ENCODE data around the gene PPIAL4G. TPM values are rescaled to one million over a fixed set of nuclear protein-coding genes. Genes with fewer than 3 reads are reported as not detected.
"Not testable (repeated sequence)": the region's sequence is repeated elsewhere in the genome, so short reads cannot be mapped to it uniquely, and the experiment has no call there.

Gene PPIAL4G
- total RNA-seq (2014; rRNA removed; shearing (Covaris generic)) = not detected in 2 replicates
- polyA plus RNA-seq (2014; cell fraction: nucleus; rRNA removed) = not detected in 2 replicates

- not testable (repeated sequence) for DNase-seq (ENCODE audit: extremely low read depth, low read depth)
Observed at GRCh38 chr1:148483029-148483428, at the start of gene PPIAL4G. TSS of gene PPIAL4G (minus strand) at chr1:148483302. CDS start at chr1:148483252, 50 bp downstream.

- not testable (repeated sequence) for DNase-seq (ENCODE audit: extremely low read depth, low read depth)
Observed at GRCh38 chr1:148532158-148532557, 49.1 kb upstream of the PPIAL4G start.

GRCh38 chr1:148529101-148529567, 46.0 kb upstream of the PPIAL4G start:
- DNase-seq (ENCODE audit: extremely low read depth, low read depth) = peak; percentile 82

GRCh38 chr1:148528591-148528990, 45.5 kb upstream of the PPIAL4G start:
- not testable (repeated sequence) for DNase-seq (ENCODE audit: extremely low read depth, low read depth)

GRCh38 chr1:148526587-148526986, 43.5 kb upstream of the PPIAL4G start:
- DNase-seq (ENCODE audit: extremely low read depth, low read depth) = not testable (repeated sequence)

GRCh38 chr1:148523205-148524144, 40.4 kb upstream of the PPIAL4G start:
- not testable (repeated sequence) for DNase-seq (ENCODE audit: extremely low read depth, low read depth)

GRCh38 chr1:148522561-148523204, 39.6 kb upstream of the PPIAL4G start:
- DNase-seq (ENCODE audit: extremely low read depth, low read depth) = peak; percentile 100

GRCh38 chr1:148522072-148522471, 39.0 kb upstream of the PPIAL4G start:
- peak; percentile 93 for DNase-seq (ENCODE audit: extremely low read depth, low read depth)

- not testable (repeated sequence) for DNase-seq (ENCODE audit: extremely low read depth, low read depth)
Observed at GRCh38 chr1:148514310-148514709, 31.2 kb upstream of the PPIAL4G start.

GRCh38 chr1:148512571-148513184, 29.6 kb upstream of the PPIAL4G start:
- not testable (repeated sequence) for DNase-seq (ENCODE audit: extremely low read depth, low read depth)

GRCh38 chr1:148493933-148494332, 10.8 kb upstream of the PPIAL4G start:
- not testable (repeated sequence) for DNase-seq (ENCODE audit: extremely low read depth, low read depth)

GRCh38 chr1:148481134-148481533, 2.0 kb downstream of the PPIAL4G start:
- DNase-seq (ENCODE audit: extremely low read depth, low read depth) = not testable (repeated sequence)

GRCh38 chr1:148459694-148460093, 23.4 kb downstream of the PPIAL4G start:
- DNase-seq (ENCODE audit: extremely low read depth, low read depth) = not testable (repeated sequence)

GRCh38 chr1:148458901-148459581, 24.1 kb downstream of the PPIAL4G start:
- not testable (repeated sequence) for DNase-seq (ENCODE audit: extremely low read depth, low read depth)

GRCh38 chr1:148458398-148458797, 24.7 kb downstream of the PPIAL4G start:
- not testable (repeated sequence) for DNase-seq (ENCODE audit: extremely low read depth, low read depth)

- DNase-seq (ENCODE audit: extremely low read depth, low read depth) = not testable (repeated sequence)
Observed at GRCh38 chr1:148452845-148453244, 30.3 kb downstream of the PPIAL4G start.

- DNase-seq (ENCODE audit: extremely low read depth, low read depth) = not testable (repeated sequence)
Observed at GRCh38 chr1:148439654-148440325, 43.3 kb downstream of the PPIAL4G start.

GRCh38 chr1:148435406-148435805, 47.7 kb downstream of the PPIAL4G start:
- DNase-seq (ENCODE audit: extremely low read depth, low read depth) = no peak

GRCh38 chr1:148434832-148435231, 48.3 kb downstream of the PPIAL4G start:
- no peak for DNase-seq (ENCODE audit: extremely low read depth, low read depth)

- DNase-seq (ENCODE audit: extremely low read depth, low read depth) = not testable (repeated sequence)
Observed at GRCh38 chr1:148432916-148433317, 50.2 kb downstream of the PPIAL4G start.
